Chondrocyte (in vitro differentiated cells): ENCODE data around the gene DNAH3. TPM values are rescaled to one million over a fixed set of nuclear protein-coding genes. Genes with fewer than 3 reads are reported as not detected.
"Not testable (repeated sequence)": the region's sequence is repeated elsewhere in the genome, so short reads cannot be mapped to it uniquely, and the experiment has no call there.

ENCODE experiments used
- DNase-seq: peaks from one replicate; pipeline ENCODE4 v3.0.0; 2021; ENCODE audit warnings: mixed read lengths, low spot score
- H3K27ac Mint-ChIP-seq: one replicate; pipeline ENCODE4 v1.8.0; 2021; ENCODE audit warnings: mild to moderate bottlenecking, moderate library complexity, mixed read lengths; ENCODE audit not compliant: unreplicated experiment
- H3K27me3 Mint-ChIP-seq: 2 replicates; pipeline ENCODE4 v1.8.0; 2021; ENCODE audit warnings: low read depth, mixed read lengths
- H3K36me3 Mint-ChIP-seq: 2 replicates; pipeline ENCODE4 v1.8.0; 2021; ENCODE audit warnings: low read depth, mixed read lengths
- H3K4me1 Mint-ChIP-seq: 2 replicates; pipeline ENCODE4 v1.8.0; 2021; ENCODE audit warnings: low read depth, mild to moderate bottlenecking, mixed read lengths
- H3K4me3 Mint-ChIP-seq: one replicate; pipeline ENCODE4 v1.8.0; 2021; ENCODE audit warnings: mild to moderate bottlenecking, moderate library complexity, mixed read lengths; ENCODE audit not compliant: unreplicated experiment
- H3K9me3 Mint-ChIP-seq: 2 replicates; pipeline ENCODE4 v1.8.0; 2021; ENCODE audit warnings: low read depth, mixed read lengths
- CTCF ChIP-seq: fragments of 200-600 bp; sonication (generic); IDR thresholded peaks from 2 replicates; pipeline ENCODE4 v1.5.0; 2021; ENCODE audit warnings: antibody characterized with exemption, mild to moderate bottlenecking, moderate library complexity
- total RNA-seq: library from RNA; stranded (reverse); gene quantifications from 3 replicates; pipeline ENCODE4 v1.2.1, GENCODE V29; 2021

DNAH3 gene
- total RNA-seq, 1 donor from 2014 or later = not detected

DNA sequence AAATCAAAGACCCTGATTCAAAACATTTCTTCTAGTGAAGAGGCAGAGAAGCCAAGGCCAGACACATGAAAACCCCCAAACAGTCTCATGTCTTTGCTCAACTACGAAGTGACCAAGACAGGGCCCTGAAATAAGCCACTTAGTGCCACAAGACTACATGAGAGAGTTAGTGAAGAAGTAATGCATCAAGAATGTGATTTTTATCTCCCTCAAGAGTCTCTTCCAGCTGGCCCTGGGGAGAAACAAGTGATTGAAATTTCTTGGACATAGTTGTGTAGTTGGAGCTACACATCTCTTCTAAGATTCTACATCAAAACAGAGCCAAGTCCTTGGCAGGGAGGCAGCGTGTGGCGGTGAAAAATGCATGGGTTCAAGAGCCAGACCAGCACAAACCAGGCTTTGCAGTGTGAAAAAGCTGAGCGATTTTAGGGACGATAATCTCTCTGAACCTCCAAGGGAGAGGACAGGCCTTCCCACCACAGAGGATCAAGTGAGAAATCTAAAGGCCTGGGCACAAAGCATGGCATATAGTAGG is 219.5 kb downstream of the DNAH3 start:
- Mint-ChIP-seq H3K27ac (peak overlapping the region; percentile 83), H3K9me3 (no peaks in the 10 kb centered on the region), H3K27me3 (no peaks in the 10 kb centered on the region), H3K36me3 (no peaks in the 10 kb centered on the region), H3K4me3 (no peak overlapping the region), H3K4me1 (peaks cover 27% of the 10 kb centered on the region)
- no peak for TF ChIP-seq CTCF
- no peak for DNase-seq

DNA sequence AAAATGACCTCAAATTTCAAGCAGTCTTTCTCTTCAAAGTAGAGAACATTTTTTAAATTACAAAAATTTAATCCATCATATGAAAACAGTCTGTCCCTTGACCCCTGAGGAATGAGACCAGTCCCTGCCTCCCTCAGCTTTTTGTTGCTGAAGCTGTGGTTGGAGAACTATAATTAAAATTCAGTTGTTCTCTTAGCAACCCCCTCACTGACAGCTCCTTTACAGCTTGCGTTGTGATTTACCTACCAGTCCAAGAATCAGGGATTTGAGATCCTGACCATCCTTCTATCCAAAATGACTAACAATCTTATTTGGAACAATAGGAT is 220.3 kb downstream of the DNAH3 start:
- peaks cover 27% of the 10 kb centered on the region for H3K4me1 Mint-ChIP-seq
- H3K36me3 Mint-ChIP-seq = peaks cover 2% of the 10 kb centered on the region
- H3K27me3 Mint-ChIP-seq = no peaks in the 10 kb centered on the region
- TF ChIP-seq CTCF = no peak
- H3K4me3 Mint-ChIP-seq = no peak overlapping the region
- DNase-seq = no peak
- H3K9me3 Mint-ChIP-seq = no peaks in the 10 kb centered on the region
- peak overlapping the region; percentile 84 for H3K27ac Mint-ChIP-seq

- DNase-seq, H3K9me3 Mint-ChIP-seq, H3K36me3 Mint-ChIP-seq: not testable (repeated sequence)
These were observed 220.8 kb downstream of the DNAH3 start for GRCh38 chr16:20929676-20930364.

DNA sequence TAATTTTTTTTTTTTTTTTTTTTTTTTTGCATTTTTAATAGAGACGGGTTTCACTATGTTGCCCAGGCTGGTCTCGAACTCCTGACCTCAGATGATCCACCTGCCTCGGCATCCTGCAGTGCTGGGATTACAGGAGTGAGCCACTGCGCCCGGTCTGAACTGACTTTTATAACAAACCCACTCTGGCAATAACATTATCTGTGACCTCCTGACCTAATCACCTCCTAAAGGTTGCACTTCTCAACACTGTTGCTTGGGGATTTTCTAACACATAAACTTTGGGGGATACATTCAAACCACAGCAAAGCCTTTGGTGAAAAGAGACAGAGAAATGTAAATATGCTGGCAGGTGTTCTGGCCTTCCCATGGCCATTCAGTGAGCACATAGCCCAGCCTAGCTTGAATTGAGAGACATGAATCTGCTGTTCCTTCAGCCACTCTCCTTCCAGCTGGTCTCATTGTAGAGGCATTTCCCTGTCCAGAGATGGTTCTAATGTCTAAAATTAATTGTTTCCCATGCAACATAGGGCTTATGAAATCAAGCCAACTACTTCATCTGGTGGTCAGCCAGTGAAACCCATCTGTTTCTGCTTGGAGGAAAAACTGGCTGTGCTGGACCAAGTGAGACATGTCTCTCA is 221.8 kb downstream of the DNAH3 start:
- Mint-ChIP-seq H3K4me1 (peaks cover 27% of the 10 kb centered on the region), H3K36me3 (peaks cover 2% of the 10 kb centered on the region), H3K27ac (no peak overlapping the region), H3K27me3 (no peaks in the 10 kb centered on the region), H3K9me3 (no peaks in the 10 kb centered on the region), H3K4me3 (no peak overlapping the region)
- TF ChIP-seq CTCF = no peak
- DNase-seq = no peak

More at GRCh38 chr16:20929676-20930364, 220.8 kb downstream of the DNAH3 start:
- not testable (repeated sequence) for H3K27me3 Mint-ChIP-seq, H3K4me3 Mint-ChIP-seq
- H3K27ac Mint-ChIP-seq = peak overlapping the region; percentile 84
- peaks cover 27% of the 10 kb centered on the region for H3K4me1 Mint-ChIP-seq

GRCh38 chr16:20925751-20926150 is 224.9 kb downstream of the DNAH3 start:
- Mint-ChIP-seq H3K27ac (no peak overlapping the region), H3K4me1 (peaks cover 20% of the 10 kb centered on the region), H3K27me3 (no peaks in the 10 kb centered on the region), H3K9me3 (no peaks in the 10 kb centered on the region), H3K36me3 (peaks cover 3% of the 10 kb centered on the region), H3K4me3 (no peak overlapping the region)
- no peak for DNase-seq
- no peak for TF ChIP-seq CTCF
